Stomach (tissue), 9 donors: ENCODE results near the gene THTPA. TPM values are rescaled to one million over a fixed set of nuclear protein-coding genes. Genes with fewer than 3 reads are reported as not detected.

Source experiments
- DNase-seq, 2 donors: peaks; one replicate each; pipeline versions ENCODE4 v3.0.0 to v3.0.0-alpha.2; 2013 to 2019
- H3K27ac ChIP-seq, 5 donors: fragments of 200-600 bp in 4 of 5; sonication (generic) in 4 of 5; one replicate each; pipeline ENCODE4 v1.5.1; 2013 to 2019; ENCODE audit warnings: mild to moderate bottlenecking in 1 of 5, moderate library complexity in 1 of 5
- H3K27me3 ChIP-seq, 3 donors: fragments of 200-600 bp; sonication (generic); one replicate each; pipeline ENCODE4 v1.5.1; 2017 to 2019; ENCODE audit warnings: mixed run types in 1 of 3
- H3K36me3 ChIP-seq, 4 donors: fragments of 200-600 bp; sonication (generic); 1 replicate in 3 of 4; 2 replicates in 1 of 4; pipeline ENCODE4 v1.5.1; 2016 to 2019
- H3K4me1 ChIP-seq, 4 donors: fragments of 200-600 bp; sonication (generic); one replicate each; pipeline ENCODE4 v1.5.1; 2016 to 2019
- H3K4me3 ChIP-seq, 4 donors: fragments of 200-600 bp; sonication (generic) in 3 of 4; one replicate each; pipeline ENCODE4 v1.5.1; 2016 to 2019; ENCODE audit warnings: mild to moderate bottlenecking in 1 of 4
- H3K9me3 ChIP-seq, 4 donors: fragments of 200-600 bp; sonication (generic); one replicate each; pipeline ENCODE4 v1.5.1; 2016 to 2019
- CTCF ChIP-seq, 7 experiments: fragments of 450-650 bp in 4 of 7; fragments of 200-600 bp in 3 of 7; sonication (generic) in 3 of 7; IDR thresholded peaks; one replicate each; pipeline ENCODE4 v1.5.1; 2016 to 2019; ENCODE audit warnings: antibody characterized with exemption in 7 of 7, control low read depth in 2 of 7, mild to moderate bottlenecking in 1 of 7
- EP300 ChIP-seq: sonication (generic); formaldehyde crosslinking; IDR thresholded peaks from one replicate; pipeline ENCODE4 v1.6.1; 2017; ENCODE audit warnings: antibody characterized with exemption
- POLR2A ChIP-seq, 4 donors: fragments of 450-650 bp; IDR thresholded peaks; one replicate each; pipeline ENCODE4 v1.6.1; 2016; ENCODE audit warnings: antibody characterized with exemption in 4 of 4, control low read depth in 2 of 4, mild to moderate bottlenecking in 1 of 4, moderate library complexity in 1 of 4
- POLR2AphosphoS5 ChIP-seq, 3 donors: sonication (generic); formaldehyde crosslinking; IDR thresholded peaks; one replicate each; pipeline ENCODE4 v1.6.1; 2016; ENCODE audit warnings: antibody characterized with exemption in 3 of 3
- WGBS, 5 donors: extraction: QIAGEN DNeasy Blood & Tissue Kit in 3 of 5; methylation state at CpG; one replicate each; pipeline versions ENCODE4 v1.1.5 to v1.1.7; 2013 to 2018; 5-methylcytosine and 5-hydroxymethylcytosine counted together
- intact Hi-C: fragments of 100-400 bp; cut with DNase I; formaldehyde crosslinking; loops from one replicate; pipeline ENCODE4 v1.15.1; 2023; ENCODE audit warnings: low total_unique reads
- polyA plus RNA-seq, 3 donors: library from polyadenylated mRNA; stranded (reverse); fragments of 200-250 nt; gene quantifications; one replicate each; pipeline ENCODE4 v1.2.3, GENCODE V29; 2013
- total RNA-seq, 5 donors: library from RNA; depleted of rRNA; stranded (reverse); fragments of >200 nt; gene quantifications; one replicate each; pipeline versions ENCODE4 v1.1.0 to v1.2.3, GENCODE V29; 2014 to 2016
- donor health status: healthy with polysubstance abuse.
- donor health status: Bipolar disorder and iron deficiency.
- donor health status: healthy.

Gene THTPA
- total and polyA plus RNA-seq, 8 donors, result 8.5 to 170 (median 16.3) TPM

GRCh38 chr14:23601424-23601823 lies 45.4 kb downstream of the THTPA start:
- no peak overlapping the region for H3K4me3 ChIP-seq
- intact Hi-C loops, result no loop called here
- H3K4me1 ChIP-seq, result no peaks in the 10 kb centered on the region
- peaks cover 0 to 7% (median 0%) of the 10 kb centered on the region in 4 donors for H3K9me3 ChIP-seq
- TF ChIP-seq CTCF (IDR thresholded peaks at IDR 0.05) (no peak), POLR2A (IDR thresholded peaks at IDR 0.05) (no peak), EP300 (no peak), POLR2AphosphoS5 (IDR thresholded peaks at IDR 0.05) (no peak)
- H3K27ac ChIP-seq, result no peak overlapping the region
- H3K36me3 ChIP-seq, result no peaks in the 10 kb centered on the region
- H3K27me3 ChIP-seq, result no peaks in the 10 kb centered on the region
- no peak for DNase-seq

- intact Hi-C loops, result no loop called here
- Histone ChIP-seq H3K36me3 (no peaks in the 10 kb centered on the region), H3K4me1 (no peaks in the 10 kb centered on the region), H3K27me3 (no peaks in the 10 kb centered on the region), H3K9me3 (peaks cover 0 to 7% (median 0%) of the 10 kb centered on the region in 4 donors), H3K4me3 (no peak overlapping the region), H3K27ac (no peak overlapping the region)
- TF ChIP-seq EP300 (no peak), POLR2AphosphoS5 (IDR thresholded peaks at IDR 0.05) (no peak), POLR2A (IDR thresholded peaks at IDR 0.05) (no peak), CTCF (IDR thresholded peaks at IDR 0.05) (no peak)
- WGBS, 5 donors, result 40 to 71% (median 48%) methylated on average over 1 of the region's 1 CpG
- no peak for DNase-seq
Observed at GRCh38 chr14:23601845-23602180, 45.7 kb downstream of the THTPA start.

- TF ChIP-seq EP300 (no peak), POLR2A (IDR thresholded peaks at IDR 0.05) (no peak), CTCF (IDR thresholded peaks at IDR 0.05) (no peak), POLR2AphosphoS5 (IDR thresholded peaks at IDR 0.05) (no peak)
- no peaks in the 10 kb centered on the region for H3K27me3 ChIP-seq
- H3K9me3 ChIP-seq, result peaks cover 0 to 7% (median 0%) of the 10 kb centered on the region in 4 donors
- intact Hi-C loops, result no loop called here
- H3K36me3 ChIP-seq, result no peaks in the 10 kb centered on the region
- H3K27ac ChIP-seq, result no peak overlapping the region
- peaks cover 0 to 3% (median 0%) of the 10 kb centered on the region in 4 donors for H3K4me1 ChIP-seq
- DNase-seq, result no peak
- WGBS, 5 donors, result 86 to 89% (median 88%) methylated on average over 11 to 12 of the region's 12 CpGs
- no peak overlapping the region for H3K4me3 ChIP-seq
Observed at GRCh38 chr14:23602181-23603095, 46.4 kb downstream of the THTPA start.

GRCh38 chr14:23603103-23603502 lies 47.0 kb downstream of the THTPA start:
- intact Hi-C loops, result no loop called here
- peaks cover 0 to 7% (median 0%) of the 10 kb centered on the region in 4 donors for H3K9me3 ChIP-seq
- no peak for TF ChIP-seq EP300
- TF ChIP-seq CTCF (IDR thresholded peaks at IDR 0.05), result no peak
- no peak for TF ChIP-seq POLR2AphosphoS5 (IDR thresholded peaks at IDR 0.05)
- TF ChIP-seq POLR2A (IDR thresholded peaks at IDR 0.05), result no peak
- H3K36me3 ChIP-seq, result no peaks in the 10 kb centered on the region
- no peak overlapping the region for H3K27ac ChIP-seq
- no peak for DNase-seq
- 83 to 89% (median 86%) methylated on average over 2 of the region's 2 CpGs for WGBS, 5 donors
- no peaks in the 10 kb centered on the region for H3K27me3 ChIP-seq
- H3K4me3 ChIP-seq, result no peak overlapping the region
- H3K4me1 ChIP-seq, result peaks cover 0 to 6% (median 0%) of the 10 kb centered on the region in 4 donors
